ENCODE results near the gene PDIA4. TPM values are rescaled to one million over a fixed set of nuclear protein-coding genes. Genes with fewer than 3 reads are reported as not detected.

The PDIA4 gene
- total RNA-seq, 1 donor from 2014 or later = 129 TPM

GRCh38 chr7:149005427-149006344 is 22.6 kb downstream of the PDIA4 start:
- Histone ChIP-seq H3K27ac (no peak overlapping the region), H3K36me3 (peaks cover 34 to 75% of the 10 kb centered on the region in 2 donors), H3K9me3 (no peaks in the 10 kb centered on the region), H3K4me1 (no peaks in the 10 kb centered on the region), H3K27me3 (no peaks in the 10 kb centered on the region), H3K4me3 (no peak overlapping the region)
- TF ChIP-seq CTCF (IDR thresholded peaks at IDR 0.05) = peak; percentile 79 to 94 (median 86)
- intact Hi-C loops (cut with DNase I) = loop anchor here (1.0 to 2.0 kb wide), 3 partner anchors 23 to 85 kb away; partner anchors contain the start of genes PDIA4 and ZNF786
- DNase-seq (ENCODE audit: low spot score in 2 of 2) = peak in 1 of 2 donors; percentile 89

DNA sequence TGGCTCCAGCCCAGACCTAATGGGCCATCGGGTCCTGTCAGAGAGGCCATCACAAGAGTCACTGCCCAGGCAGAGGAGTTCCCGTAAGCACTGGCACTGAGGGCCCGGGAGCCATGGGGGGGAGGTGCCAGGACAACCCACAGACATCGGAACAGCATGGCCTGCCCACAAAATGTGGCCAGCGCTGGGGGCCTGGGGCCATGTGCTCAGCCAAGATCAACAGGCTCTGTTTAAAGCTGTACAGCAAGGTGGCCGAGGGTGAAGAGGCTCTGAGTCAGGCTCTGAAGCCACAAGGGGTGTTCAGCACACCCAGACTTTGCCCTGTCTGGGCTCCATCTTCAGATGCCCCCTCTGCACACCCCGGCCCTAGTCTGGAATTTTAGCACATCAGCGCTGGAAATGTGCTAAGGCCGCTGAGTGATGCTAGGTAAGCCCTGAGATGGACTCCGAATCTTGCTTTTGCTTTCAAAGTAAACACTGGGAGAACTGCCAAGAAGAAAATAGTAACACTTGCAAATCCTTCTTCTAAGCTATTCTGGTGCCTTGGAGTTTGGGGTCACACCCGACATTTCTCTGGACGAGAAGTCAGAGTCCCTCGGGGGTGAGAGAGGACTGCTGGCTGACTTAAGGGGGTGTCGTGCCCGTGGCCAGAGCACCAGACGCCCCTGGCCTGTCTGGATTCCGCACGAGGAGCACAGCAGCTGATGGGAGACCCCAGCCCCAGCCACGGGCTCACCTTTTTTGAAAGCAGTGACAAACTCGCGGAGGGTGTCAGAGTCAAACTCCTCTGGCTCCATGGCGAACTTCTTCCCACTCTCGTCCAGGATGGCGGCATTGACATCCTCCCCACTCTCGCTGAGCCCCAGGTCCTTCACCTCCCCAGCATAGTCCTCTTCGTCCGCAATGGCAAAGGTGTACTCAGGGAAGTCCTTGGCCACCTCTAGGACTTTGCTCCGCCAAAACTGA is 23.6 kb downstream of the PDIA4 start:
- Histone ChIP-seq H3K27me3 (no peaks in the 10 kb centered on the region), H3K27ac (no peak overlapping the region), H3K4me3 (no peak overlapping the region), H3K9me3 (no peaks in the 10 kb centered on the region), H3K36me3 (peaks cover 31 to 65% of the 10 kb centered on the region in 2 donors), H3K4me1 (no peaks in the 10 kb centered on the region)
- no peak for TF ChIP-seq CTCF (IDR thresholded peaks at IDR 0.05)
- intact Hi-C loops (cut with DNase I) = loop anchor here (1.0 to 2.0 kb wide), 3 partner anchors 24 to 86 kb away; partner anchors contain the start of genes PDIA4 and ZNF786
- no peak for DNase-seq (ENCODE audit: low spot score in 2 of 2)

DNA sequence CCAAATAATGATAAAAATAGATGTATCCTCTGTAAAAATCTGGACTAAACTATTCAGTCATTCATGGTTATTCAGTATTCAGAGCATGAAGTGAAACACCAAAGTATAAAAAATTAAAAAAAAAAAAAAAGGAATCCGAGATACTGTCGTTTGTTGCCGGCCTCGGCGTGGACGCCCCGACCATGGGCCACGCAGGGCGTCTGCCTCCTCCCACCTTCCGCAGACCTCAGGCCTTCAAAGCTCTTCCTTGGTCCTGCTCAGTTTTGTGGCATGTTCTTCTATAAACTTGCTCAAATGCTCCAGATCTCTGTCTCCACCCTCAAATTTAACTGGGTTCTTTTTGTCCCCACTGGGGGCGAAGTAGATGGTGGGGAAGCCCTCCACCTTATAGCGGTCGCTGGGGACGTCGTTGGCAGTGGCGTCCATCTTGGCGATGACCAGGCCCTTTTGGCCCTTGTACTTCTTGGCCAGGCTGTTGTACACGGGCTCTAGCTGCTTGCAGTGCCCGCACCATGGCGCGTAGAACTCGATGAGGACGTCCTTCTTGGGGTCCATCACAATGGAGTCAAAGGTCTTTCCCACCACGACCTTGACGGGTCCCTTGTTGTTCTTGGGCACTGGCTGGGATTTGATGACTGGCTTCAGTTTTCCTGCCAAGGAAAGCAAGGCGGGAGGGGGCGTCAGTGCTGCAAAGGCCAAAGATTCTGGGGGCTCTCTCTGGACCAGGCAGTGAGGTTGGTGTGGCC is 24.6 kb downstream of the PDIA4 start:
- Histone ChIP-seq H3K4me1 (no peaks in the 10 kb centered on the region), H3K4me3 (no peak overlapping the region), H3K27ac (no peak overlapping the region), H3K27me3 (no peaks in the 10 kb centered on the region), H3K36me3 (peaks cover 28 to 59% of the 10 kb centered on the region in 2 donors), H3K9me3 (no peaks in the 10 kb centered on the region)
- no peak for TF ChIP-seq CTCF (IDR thresholded peaks at IDR 0.05)
- no peak for DNase-seq (ENCODE audit: low spot score in 2 of 2)
- intact Hi-C loops (cut with DNase I) = loop anchor here (2.0 kb wide), 1 partner anchor 25 kb away; the partner anchor contains the start of gene PDIA4

- no peak for DNase-seq (ENCODE audit: low spot score in 2 of 2)
- Histone ChIP-seq H3K9me3 (no peaks in the 10 kb centered on the region), H3K4me3 (no peak overlapping the region), H3K27ac (no peak overlapping the region), H3K36me3 (peaks cover 25 to 54% of the 10 kb centered on the region in 2 donors), H3K27me3 (no peaks in the 10 kb centered on the region), H3K4me1 (no peaks in the 10 kb centered on the region)
- intact Hi-C loops (cut with DNase I) = no loop called here
- no peak for TF ChIP-seq CTCF (IDR thresholded peaks at IDR 0.05)
These were observed 25.3 kb downstream of the PDIA4 start for GRCh38 chr7:149003018-149003417.

GRCh38 chr7:149002604-149003003 is 25.7 kb downstream of the PDIA4 start:
- no peak for TF ChIP-seq CTCF (IDR thresholded peaks at IDR 0.05)
- Histone ChIP-seq H3K4me3 (no peak overlapping the region), H3K27ac (no peak overlapping the region), H3K9me3 (no peaks in the 10 kb centered on the region), H3K27me3 (no peaks in the 10 kb centered on the region), H3K36me3 (peaks cover 24 to 50% of the 10 kb centered on the region in 2 donors), H3K4me1 (no peaks in the 10 kb centered on the region)
- intact Hi-C loops (cut with DNase I) = no loop called here
- DNase-seq (ENCODE audit: low spot score in 2 of 2) = no peak
